K562 (cell line): ENCODE results near the gene BCAR1. TPM values are rescaled to one million over a fixed set of nuclear protein-coding genes. Genes with fewer than 3 reads are reported as not detected.

Experiments used
- ATAC-seq: fragments of 200-7000 bp; cut with Tn5 transposase; 3 replicates; pipeline ENCODE4 v1.9.1; 2020; ENCODE audit warnings: moderate library complexity
- BruUV-seq: library from RNA; stranded (reverse); fragments of 400-500 nt; replicated peaks from 2 replicates; lab custom pipeline; 2021; lab: Mats Ljungman, UMichigan
- CTCF ChIA-PET: fragments of 300-600 bp; formaldehyde crosslinking; extraction: SDS; loops from one replicate; lab custom pipeline; 2021; ENCODE audit warnings: low intra/inter-chr PET ratio; lab: Yijun Ruan, JAX
- POLR2A ChIA-PET: fragments of 300-600, 350-650 bp; sonication (Branson Sonifier 250); formaldehyde crosslinking; extraction: SDS; loops from one replicate; lab custom pipeline; 2021; ENCODE audit warnings: antibody characterized with exemption, inconsistent platforms; lab: Yijun Ruan, JAX
- DNase-seq, 4 experiments: peaks; one replicate each; pipeline versions ENCODE4 v3.0.0 to v3.0.0-alpha.2; 2011 to 2018; ENCODE audit warnings: low spot score in 3 of 4, mixed read lengths in 3 of 4; ENCODE audit errors: extremely low read depth in 1 of 4
- FAIRE-seq: peaks from 2 replicates; lab custom pipeline; 2011; peaks lifted over from hg19 to GRCh38; lab: Jason Lieb, UNC
- H2AFZ ChIP-seq: 2 replicates; pipeline ENCODE4 v1.6.0; 2011; ENCODE audit warnings: low read depth, low read length, control low read depth, inconsistent platforms
- H3K27ac ChIP-seq: fragments of 200-600 bp; 3 replicates; pipeline ENCODE4 v1.8.0; 2011; ENCODE audit warnings: low read depth, mild to moderate bottlenecking, control low read depth, inconsistent platforms, low read length, moderate library complexity, mixed read lengths; ENCODE audit errors: extremely low read depth
- H3K27me3 ChIP-seq, 2 experiments: fragments of 300-600 bp in 1 of 2; 2 replicates in 1 of 2; 3 replicates in 1 of 2; pipeline versions ENCODE4 v1.6.0 to v1.8.0; 2011; ENCODE audit warnings: inconsistent platforms in 2 of 2, low read length in 2 of 2, mild to moderate bottlenecking in 1 of 2, mixed read lengths in 1 of 2, moderate library complexity in 1 of 2; ENCODE audit not compliant: control insufficient read depth in 2 of 2, insufficient read depth in 2 of 2
- H3K36me3 ChIP-seq: fragments of 300-600 bp; 3 replicates; pipeline ENCODE4 v1.8.0; 2011; ENCODE audit warnings: mild to moderate bottlenecking, low read length, inconsistent platforms; ENCODE audit not compliant: control insufficient read depth, insufficient read depth
- H3K4me1 ChIP-seq, 2 experiments: fragments of 200-600 bp in 1 of 2; replicated peaks in 1 of 2; 2 replicates in 1 of 2; 3 replicates in 1 of 2; pipeline versions ENCODE4 v1.5.1 to v1.8.0; 2011; ENCODE audit warnings: inconsistent platforms in 2 of 2, low read length in 2 of 2, mild to moderate bottlenecking in 1 of 2, mixed read lengths in 1 of 2, moderate library complexity in 1 of 2; ENCODE audit not compliant: control insufficient read depth in 2 of 2, insufficient read depth in 2 of 2
- H3K4me2 ChIP-seq: 2 replicates; pipeline ENCODE4 v1.6.1; 2011; ENCODE audit warnings: low read length, control low read depth, inconsistent platforms, mixed read lengths; ENCODE audit not compliant: insufficient read depth
- H3K4me3 ChIP-seq: fragments of 200-600 bp; sonication (generic), shearing (Covaris generic); 2 replicates; pipeline ENCODE4 v1.5.1; 2016; ENCODE audit warnings: control low read depth, inconsistent platforms
- H3K79me2 ChIP-seq: fragments of 200-600 bp; 3 replicates; pipeline ENCODE4 v1.8.0; 2011; ENCODE audit warnings: low read length, inconsistent platforms; ENCODE audit not compliant: control insufficient read depth, insufficient read depth
- H3K9ac ChIP-seq, 2 experiments: 2 replicates each; pipeline versions ENCODE4 v1.6.0 to v1.6.1; 2011; ENCODE audit warnings: low read depth in 2 of 2, low read length in 2 of 2, control low read depth in 1 of 2, inconsistent platforms in 1 of 2, mild to moderate bottlenecking in 1 of 2, mixed read lengths in 1 of 2; ENCODE audit not compliant: insufficient read depth in 1 of 2
- H3K9me1 ChIP-seq: one replicate; pipeline ENCODE4 v1.6.0; 2011; ENCODE audit warnings: inconsistent platforms, mild to moderate bottlenecking, low read length, moderate library complexity; ENCODE audit not compliant: control insufficient read depth, insufficient read depth
- H3K9me3 ChIP-seq: replicated peaks from 2 replicates; pipeline ENCODE4 v1.5.1; 2011; ENCODE audit warnings: low read depth, low read length, inconsistent platforms; ENCODE audit not compliant: control insufficient read depth, insufficient read depth
- H4K20me1 ChIP-seq: replicated peaks from 2 replicates; pipeline ENCODE4 v1.6.1; 2011; ENCODE audit warnings: low read length, inconsistent platforms, mixed read lengths; ENCODE audit not compliant: control insufficient read depth, insufficient read depth
- FOSL1 ChIP-seq: fragments of 200-800 bp; sonication (Bioruptor generic); conservative IDR thresholded peaks from 2 replicates; pipeline ENCODE4 v1.6.1; 2016; ENCODE audit warnings: missing genetic modification characterization, missing compliant biosample characterization
- GABPA ChIP-seq: fragments of 200-800 bp; sonication (Bioruptor generic); conservative IDR thresholded peaks from 2 replicates; pipeline ENCODE4 v1.6.1; 2016; ENCODE audit warnings: low read depth, missing genetic modification characterization, missing compliant biosample characterization
- RNF2 ChIP-seq: sonication (generic); IDR thresholded peaks from 2 replicates; pipeline ENCODE4 v1.6.1; 2016
- SIN3B ChIP-seq: fragments of 450-650 bp; IDR thresholded peaks from 2 replicates; pipeline ENCODE4 v1.6.1; 2017; ENCODE audit warnings: low read depth, mild to moderate bottlenecking, moderate library complexity
- STAG1 ChIP-seq: sonication (generic); formaldehyde crosslinking; IDR thresholded peaks from 2 replicates; pipeline ENCODE4 v1.5.0; 2020; ENCODE audit warnings: missing genetic modification reagents, borderline replicate concordance
- TAF1 ChIP-seq: IDR thresholded peaks from 2 replicates; pipeline ENCODE4 v1.6.1; 2011; ENCODE audit warnings: mild to moderate bottlenecking, low read length, moderate library complexity; ENCODE audit not compliant: insufficient read depth, control insufficient read depth, severe bottlenecking; ENCODE audit errors: extremely low read depth
- ZNF764 ChIP-seq: fragments of 250-450 bp; sonication (Bioruptor Pico); IDR thresholded peaks from 2 replicates; pipeline ENCODE4 v1.4.0; 2020; ENCODE audit warnings: low read depth, mild to moderate bottlenecking, moderate library complexity
- ZNF780A ChIP-seq: fragments of 250-450 bp; sonication (Bioruptor Pico); IDR thresholded peaks from 2 replicates; pipeline ENCODE4 v1.5.0; 2021; ENCODE audit warnings: mild to moderate bottlenecking
- WGBS: fragments of 100-300 bp; shearing (Covaris generic); methylation state at CpG from one replicate; pipeline ENCODE4 v1.1.6; 2016; ENCODE audit warnings: low coverage, mixed read lengths; ENCODE audit not compliant: insufficient coverage; ENCODE audit errors: missing lambda C conversion rate; 5-methylcytosine and 5-hydroxymethylcytosine counted together
- in situ Hi-C: fragments of 300-500 bp; cut with MboI; formaldehyde crosslinking; loops from 4 replicates; pipeline ENCODE4 v1.15.0; 2018; ENCODE audit warnings: inconsistent platforms, mixed read lengths
- intact Hi-C: fragments of 100-400 bp; cut with micrococcal nuclease; formaldehyde crosslinking; loops from 2 replicates; pipeline ENCODE4 v1.14.2; 2022
- polyA plus RNA-seq, 8 experiments: library from polyadenylated mRNA; depleted of rRNA in 4 of 8; stranded (reverse) in 5 of 8; unstranded in 3 of 8; fragments of >200 nt; fragmentation: Nextera tagmentation in 2 of 8; fragmentation: Illumina TruSeq in 1 of 8; extraction: Ambion mirVana in 2 of 8; extraction: Trizol in 1 of 8; gene quantifications; 2 replicates each; pipeline versions ENCODE4 v1.2.1 to v1.2.3, GENCODE V29; 2011 to 2014; ENCODE audit warnings: inconsistent platforms in 1 of 8, missing spikeins in 1 of 8
- total RNA-seq, 7 experiments: library from RNA; depleted of rRNA in 6 of 7; stranded (reverse); fragments of >200 nt in 6 of 7; fragmentation: Illumina TruSeq in 2 of 7; extraction: Trizol in 2 of 7; gene quantifications; 2 replicates each; pipeline versions ENCODE4 v1.2.1 to v1.2.3, GENCODE V29; 2011 to 2021; ENCODE audit warnings: low replicate concordance in 1 of 7
- TF ChIP-seq, protein P1 (sequence below): fragments of 450-650 bp; IDR thresholded peaks from 2 replicates; pipeline ENCODE4 v1.6.1; 2016; ENCODE audit warnings: low read depth, mild to moderate bottlenecking, moderate library complexity
- TF ChIP-seq, protein P2 (sequence below): fragments of 450-650 bp; formaldehyde crosslinking; conservative IDR thresholded peaks from 2 replicates; pipeline ENCODE4 v1.4.0; 2022; ENCODE audit warnings: mild to moderate bottlenecking, missing genetic modification characterization
- TF ChIP-seq, protein P3 (sequence below), 2 experiments: fragments of 450-650 bp; formaldehyde crosslinking in 1 of 2; IDR thresholded peaks; 2 replicates each; pipeline versions ENCODE4 v1.4.0 to v1.6.1; 2014 to 2020; ENCODE audit warnings: mild to moderate bottlenecking in 2 of 2, borderline replicate concordance in 1 of 2, low read depth in 1 of 2

Gene BCAR1
- total and polyA plus RNA-seq, 9 of the 15 experiments (the other 6 are each of a cell fraction or from before 2014, with no cell fraction given): 0.10 to 26.3 (median 3.6) TPM

DNA sequence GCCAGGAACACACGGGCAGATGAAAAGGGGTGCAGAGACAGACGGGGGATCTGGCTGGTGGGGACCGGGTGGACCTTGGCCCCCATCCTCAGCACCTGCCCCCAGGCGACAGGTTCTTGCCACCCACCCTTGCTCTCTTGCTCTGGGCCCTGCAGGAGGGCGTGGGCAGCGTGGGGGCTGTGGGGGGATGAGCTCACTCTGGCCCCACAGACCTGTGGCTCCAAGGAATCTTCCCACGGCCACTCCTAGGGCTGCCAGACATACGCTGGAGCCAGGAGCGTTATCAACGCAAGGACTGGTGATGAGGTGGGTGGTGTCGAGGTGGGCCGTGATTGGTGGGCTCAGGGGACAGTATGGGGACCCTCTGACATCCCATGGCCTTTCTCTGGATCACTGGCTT, 26.3 kb downstream of the BCAR1 start:
- Histone ChIP-seq H3K9me1 (no peaks in the 10 kb centered on the region), H2AFZ (no peak overlapping the region), H3K9ac (no peak overlapping the region), H3K9me3 (no peaks in the 10 kb centered on the region), H3K27ac (no peak overlapping the region), H3K79me2 (no peaks in the 10 kb centered on the region), H3K4me1 (peaks cover 0 to 22% of the 10 kb centered on the region in 2 experiments; a peak in 1 of 5 replicates), H3K36me3 (0 out of 3 replicates have a peak, but pooled peaks cover 4% of the 10 kb centered on the region), H4K20me1 (0 out of 2 replicates have a peak, but pooled peaks cover 10% of the 10 kb centered on the region), H3K4me3 (no peak overlapping the region), H3K27me3 (peaks cover 8 to 13% of the 10 kb centered on the region in 2 experiments; a peak in 3 of 5 replicates), H3K4me2 (no peak overlapping the region)
- ATAC-seq: 0 out of 3 replicates have a peak, but pooled peaks have one; percentile 5
- ChIA-PET POLR2A (interaction anchor here (0.6 kb wide), 1 partner anchor 25 kb away, joined by 3 read pairs; no protein-coding TSS in a partner anchor), CTCF (no interaction called here)
- intact Hi-C loops (loop anchor here (2.0 kb wide), 1 partner anchor 18 kb away; the partner anchor contains the start of gene CTRB2), in situ Hi-C loops (no loop called here)
- WGBS: 16% methylated on average over 12 of the region's 12 CpGs
- FAIRE-seq: no peak
- DNase-seq: no peak
- no TSS peak for BruUV-seq
- TF ChIP-seq STAG1 (no peak), TAF1 (no peak), ZNF780A (no peak), ZNF764 (CRISPR knock-in tag) (no peak), GABPA (no peak), FOSL1 (tag) (no peak), RNF2 (no peak), SIN3B (no peak)
- TF ChIP-seq, protein P1, sequence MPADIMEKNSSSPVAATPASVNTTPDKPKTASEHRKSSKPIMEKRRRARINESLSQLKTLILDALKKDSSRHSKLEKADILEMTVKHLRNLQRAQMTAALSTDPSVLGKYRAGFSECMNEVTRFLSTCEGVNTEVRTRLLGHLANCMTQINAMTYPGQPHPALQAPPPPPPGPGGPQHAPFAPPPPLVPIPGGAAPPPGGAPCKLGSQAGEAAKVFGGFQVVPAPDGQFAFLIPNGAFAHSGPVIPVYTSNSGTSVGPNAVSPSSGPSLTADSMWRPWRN: no peak
- TF ChIP-seq, protein P2, sequence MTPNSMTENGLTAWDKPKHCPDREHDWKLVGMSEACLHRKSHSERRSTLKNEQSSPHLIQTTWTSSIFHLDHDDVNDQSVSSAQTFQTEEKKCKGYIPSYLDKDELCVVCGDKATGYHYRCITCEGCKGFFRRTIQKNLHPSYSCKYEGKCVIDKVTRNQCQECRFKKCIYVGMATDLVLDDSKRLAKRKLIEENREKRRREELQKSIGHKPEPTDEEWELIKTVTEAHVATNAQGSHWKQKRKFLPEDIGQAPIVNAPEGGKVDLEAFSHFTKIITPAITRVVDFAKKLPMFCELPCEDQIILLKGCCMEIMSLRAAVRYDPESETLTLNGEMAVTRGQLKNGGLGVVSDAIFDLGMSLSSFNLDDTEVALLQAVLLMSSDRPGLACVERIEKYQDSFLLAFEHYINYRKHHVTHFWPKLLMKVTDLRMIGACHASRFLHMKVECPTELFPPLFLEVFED (CRISPR knock-in tag): no peak
- TF ChIP-seq, protein P3, sequence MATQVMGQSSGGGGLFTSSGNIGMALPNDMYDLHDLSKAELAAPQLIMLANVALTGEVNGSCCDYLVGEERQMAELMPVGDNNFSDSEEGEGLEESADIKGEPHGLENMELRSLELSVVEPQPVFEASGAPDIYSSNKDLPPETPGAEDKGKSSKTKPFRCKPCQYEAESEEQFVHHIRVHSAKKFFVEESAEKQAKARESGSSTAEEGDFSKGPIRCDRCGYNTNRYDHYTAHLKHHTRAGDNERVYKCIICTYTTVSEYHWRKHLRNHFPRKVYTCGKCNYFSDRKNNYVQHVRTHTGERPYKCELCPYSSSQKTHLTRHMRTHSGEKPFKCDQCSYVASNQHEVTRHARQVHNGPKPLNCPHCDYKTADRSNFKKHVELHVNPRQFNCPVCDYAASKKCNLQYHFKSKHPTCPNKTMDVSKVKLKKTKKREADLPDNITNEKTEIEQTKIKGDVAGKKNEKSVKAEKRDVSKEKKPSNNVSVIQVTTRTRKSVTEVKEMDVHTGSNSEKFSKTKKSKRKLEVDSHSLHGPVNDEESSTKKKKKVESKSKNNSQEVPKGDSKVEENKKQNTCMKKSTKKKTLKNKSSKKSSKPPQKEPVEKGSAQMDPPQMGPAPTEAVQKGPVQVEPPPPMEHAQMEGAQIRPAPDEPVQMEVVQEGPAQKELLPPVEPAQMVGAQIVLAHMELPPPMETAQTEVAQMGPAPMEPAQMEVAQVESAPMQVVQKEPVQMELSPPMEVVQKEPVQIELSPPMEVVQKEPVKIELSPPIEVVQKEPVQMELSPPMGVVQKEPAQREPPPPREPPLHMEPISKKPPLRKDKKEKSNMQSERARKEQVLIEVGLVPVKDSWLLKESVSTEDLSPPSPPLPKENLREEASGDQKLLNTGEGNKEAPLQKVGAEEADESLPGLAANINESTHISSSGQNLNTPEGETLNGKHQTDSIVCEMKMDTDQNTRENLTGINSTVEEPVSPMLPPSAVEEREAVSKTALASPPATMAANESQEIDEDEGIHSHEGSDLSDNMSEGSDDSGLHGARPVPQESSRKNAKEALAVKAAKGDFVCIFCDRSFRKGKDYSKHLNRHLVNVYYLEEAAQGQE (IDR thresholded peaks at IDR 0.05; ENCODE audit: borderline replicate concordance): no peak
- TF ChIP-seq, protein P3 (CRISPR knock-in tag; IDR thresholded peaks at IDR 0.05; ENCODE audit: low read depth): no peak
